GM18517 (cell line): ENCODE measurements around the gene MIPOL1.
"Not testable (repeated sequence)": the region's sequence is repeated elsewhere in the genome, so short reads cannot be mapped to it uniquely, and the experiment has no call there.

Experiments used
- ATAC-seq: cut with Tn5 transposase; IDR thresholded peaks from one replicate; pipeline ENCODE4 v1.9.1; 2021; ENCODE audit warnings: mild to moderate bottlenecking, moderate library complexity; ENCODE audit not compliant: unreplicated experiment

The MIPOL1 gene

GRCh38 chr14:37512173-37512572, 314.4 kb downstream of the MIPOL1 start:
- ATAC-seq: no peak

GRCh38 chr14:37515771-37516170, 318.0 kb downstream of the MIPOL1 start:
- ATAC-seq: no peak

- ATAC-seq: no peak
Measured at GRCh38 chr14:37526994-37527393, 329.3 kb downstream of the MIPOL1 start.

DNA sequence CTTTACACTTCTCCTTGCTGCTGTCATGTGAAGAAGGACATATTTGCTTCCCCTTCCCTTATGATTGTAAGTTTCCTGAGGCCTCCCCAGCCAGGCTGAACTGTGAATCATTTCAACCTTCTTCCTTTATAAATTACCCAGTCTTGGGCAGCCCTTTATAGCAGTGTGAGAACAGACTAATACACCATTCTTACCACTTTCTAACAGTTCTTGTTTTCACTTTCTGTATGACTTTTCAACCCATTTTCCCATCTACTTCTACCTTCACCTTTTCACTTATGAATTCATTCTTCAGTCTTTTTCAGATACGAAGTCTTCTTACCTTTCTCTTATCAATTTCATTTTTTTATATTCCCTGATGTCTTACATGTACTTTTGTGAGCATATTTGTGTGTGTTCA, 342.3 kb downstream of the MIPOL1 start:
- no peak for ATAC-seq

GRCh38 chr14:37544407-37544806, 346.7 kb downstream of the MIPOL1 start:
- ATAC-seq: no peak

GRCh38 chr14:37545174-37545573, 347.4 kb downstream of the MIPOL1 start:
- no peak for ATAC-seq

DNA sequence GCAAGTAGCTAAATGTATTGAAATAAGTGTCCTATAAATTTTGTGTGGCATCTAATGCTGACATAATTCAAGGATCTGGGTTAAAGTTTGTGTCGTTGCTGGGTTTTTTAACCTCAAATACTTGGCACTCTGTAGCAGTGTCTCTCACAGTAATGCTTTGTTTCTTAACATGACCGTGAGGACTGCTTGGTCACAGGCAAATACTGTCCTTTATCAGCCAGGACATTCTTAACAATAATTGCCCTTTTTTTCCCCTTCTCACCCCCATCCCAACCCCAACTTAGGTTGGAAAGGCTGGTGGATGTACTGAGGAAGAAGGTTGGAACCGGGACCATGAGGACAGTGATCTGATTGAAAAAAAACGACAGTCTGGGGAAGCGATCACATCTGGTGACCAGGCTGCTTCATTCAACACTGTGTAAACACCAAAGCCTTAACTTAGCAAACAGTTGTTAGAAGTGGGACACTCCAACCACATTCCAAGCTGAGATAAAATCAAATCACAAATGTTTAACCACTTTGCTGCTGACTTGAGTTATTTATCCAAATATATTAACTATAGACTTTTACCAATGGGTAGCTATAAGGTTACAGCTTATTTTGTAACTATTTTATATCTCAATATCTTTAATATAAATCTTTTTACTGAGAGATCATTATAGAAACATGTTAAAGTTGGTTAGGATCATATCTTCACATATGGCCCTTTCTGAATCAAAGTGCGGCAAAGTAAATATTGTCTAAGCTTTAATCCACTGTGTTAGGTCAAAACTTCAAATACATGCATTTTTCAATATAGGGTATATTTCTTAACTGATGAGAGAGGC, 349.1 kb downstream of the MIPOL1 start:
- no peak for ATAC-seq

DNA sequence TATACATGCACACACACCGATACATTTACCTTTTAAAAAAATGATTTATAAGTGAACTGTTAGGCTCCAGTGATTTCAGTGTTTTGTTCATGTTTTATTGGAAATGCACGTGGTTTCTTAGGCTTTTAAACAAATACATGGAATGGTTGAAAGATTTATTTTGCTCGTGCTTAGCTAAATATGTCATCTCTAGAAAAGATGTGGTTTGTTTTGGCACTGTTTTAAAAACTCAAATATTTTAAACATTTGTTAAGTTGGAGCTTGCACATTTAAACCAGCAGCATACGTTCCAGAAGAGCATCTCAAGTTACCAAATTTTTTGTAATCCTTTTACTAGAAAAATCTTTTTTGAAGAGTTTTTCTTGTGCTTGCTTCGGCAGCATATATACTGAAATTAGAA, 352.8 kb downstream of the MIPOL1 start:
- no peak for ATAC-seq

GRCh38 chr14:37551119-37551518, 353.4 kb downstream of the MIPOL1 start:
- ATAC-seq: no peak

- no peak for ATAC-seq
Measured at GRCh38 chr14:37553935-37554550, 356.3 kb downstream of the MIPOL1 start.

DNA sequence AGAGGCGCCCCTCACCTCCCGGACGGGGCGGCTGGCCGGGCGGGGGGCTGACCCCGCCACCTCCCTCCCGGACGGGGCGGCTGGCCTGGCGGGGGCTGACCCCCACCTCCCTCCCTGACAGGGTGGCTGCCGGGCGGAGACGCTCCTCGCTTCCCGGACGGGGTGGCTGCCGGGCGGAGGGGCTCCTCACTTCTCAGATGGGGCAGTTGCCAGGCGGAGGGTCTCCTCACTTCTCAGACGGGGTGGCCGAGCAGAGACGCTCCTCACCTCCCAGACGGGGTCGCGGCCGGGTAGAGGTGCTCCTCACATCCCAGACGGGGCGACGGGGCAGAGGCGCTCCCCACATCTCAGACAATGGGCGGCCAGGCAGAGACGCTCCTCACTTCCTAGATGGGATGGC, 357.9 kb downstream of the MIPOL1 start:
- ATAC-seq: not testable (repeated sequence)

DNA sequence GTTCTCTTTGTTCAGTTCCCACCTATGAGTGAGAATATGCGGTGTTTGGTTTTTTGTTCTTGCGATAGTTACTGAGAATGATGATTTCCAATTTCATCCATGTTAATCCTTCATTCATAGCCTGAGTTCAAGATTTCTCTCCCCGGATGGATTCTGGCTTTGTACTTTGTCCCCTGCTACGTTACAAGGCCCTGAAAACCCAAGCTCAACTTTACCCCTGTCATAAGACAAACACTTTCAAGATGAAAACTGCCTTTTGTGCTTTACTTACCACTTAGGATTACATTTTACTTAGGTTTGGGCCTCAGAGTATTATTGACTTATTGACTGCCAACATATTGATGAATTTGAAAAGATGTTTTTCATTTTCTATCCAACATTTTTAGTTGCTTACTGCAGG, 361.0 kb downstream of the MIPOL1 start:
- no peak for ATAC-seq

- no peak for ATAC-seq
Measured at GRCh38 chr14:37559386-37559785, 361.6 kb downstream of the MIPOL1 start.

DNA sequence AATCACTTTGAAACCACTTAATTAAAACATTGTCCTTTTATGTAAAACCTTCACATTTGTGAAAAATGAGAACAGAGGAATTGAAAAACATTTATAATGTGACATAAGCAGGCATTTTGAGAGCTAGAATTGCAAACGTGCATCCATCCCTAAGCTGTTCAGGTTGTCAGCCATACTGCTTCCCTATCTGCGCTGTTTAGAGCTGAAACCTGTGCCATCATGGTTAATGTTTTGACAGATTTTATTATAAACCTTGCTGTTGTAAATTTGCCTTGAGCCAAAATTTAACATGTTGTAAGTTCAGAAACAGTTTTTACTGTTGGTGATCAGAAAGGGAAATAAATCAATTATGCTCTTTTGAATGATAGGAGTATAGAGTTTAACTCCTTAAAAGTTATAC, 365.5 kb downstream of the MIPOL1 start:
- ATAC-seq: no peak

GRCh38 chr14:37565550-37565949, 367.8 kb downstream of the MIPOL1 start:
- ATAC-seq: no peak

GRCh38 chr14:37566811-37567371, 369.2 kb downstream of the MIPOL1 start:
- ATAC-seq: no peak

GRCh38 chr14:37569729-37570128, 372.0 kb downstream of the MIPOL1 start:
- ATAC-seq: no peak

- no peak for ATAC-seq
Measured at GRCh38 chr14:37571391-37571790, 373.7 kb downstream of the MIPOL1 start.

DNA sequence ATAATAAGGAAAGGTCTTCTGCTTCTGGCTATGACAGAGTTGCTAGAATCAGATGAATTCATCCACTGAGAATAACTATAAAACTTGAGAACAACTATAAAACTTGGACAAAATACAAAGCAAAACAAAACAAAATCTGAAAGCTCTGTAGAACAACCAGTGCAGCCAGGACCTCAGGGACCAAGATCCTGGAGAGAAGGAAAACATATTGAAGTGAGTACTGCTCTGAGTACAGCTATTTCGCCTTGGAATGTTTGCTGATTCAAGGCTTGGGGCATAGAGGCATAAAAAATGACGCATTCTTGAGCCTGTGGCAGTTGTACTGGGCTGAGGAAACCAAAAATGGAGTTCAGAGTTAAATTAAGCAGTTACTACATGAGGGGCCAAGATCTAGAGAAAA, 375.6 kb downstream of the MIPOL1 start:
- no peak for ATAC-seq

- no peak for ATAC-seq
Measured at GRCh38 chr14:37579274-37579673, 381.5 kb downstream of the MIPOL1 start.

DNA sequence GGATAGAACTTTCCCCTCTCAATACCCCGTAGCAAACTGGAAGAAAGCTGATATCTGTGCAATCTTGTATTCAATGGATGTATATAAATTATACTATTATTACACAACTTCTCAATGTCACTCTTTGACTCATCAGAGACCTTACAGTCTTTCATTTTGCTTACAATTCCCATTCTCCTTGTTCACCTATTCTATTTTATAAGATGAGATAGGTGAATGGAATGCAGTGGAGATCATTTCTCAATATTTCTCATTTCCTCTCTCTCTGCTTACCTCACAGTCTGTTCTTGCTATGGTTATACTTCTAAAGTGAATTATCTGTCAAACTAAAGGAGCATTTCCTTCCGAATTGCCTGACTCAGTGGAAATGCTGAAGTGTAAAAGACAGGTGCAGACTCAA, 382.4 kb downstream of the MIPOL1 start:
- ATAC-seq: no peak
